DOHH2 (cell line): ENCODE measurements around the gene KRT6C.

ENCODE experiments used
- H3F3A ChIP-seq: fragments of 200-600 bp; sonication (generic), shearing (Covaris generic); 2 replicates; pipeline ENCODE4 v1.6.0; 2016; ENCODE audit warnings: antibody characterized with exemption, mild to moderate bottlenecking; ENCODE audit not compliant: control insufficient read depth, insufficient read depth
- H3K27ac ChIP-seq: fragments of 200-600 bp; sonication (generic); 2 replicates; pipeline ENCODE4 v1.5.1; 2014; ENCODE audit warnings: low read depth, mild to moderate bottlenecking, low read length, moderate library complexity
- H3K27me3 ChIP-seq: fragments of 200-600 bp; sonication (generic); 2 replicates; pipeline ENCODE4 v1.6.1; 2014; ENCODE audit warnings: mild to moderate bottlenecking, low read length, mixed read lengths; ENCODE audit not compliant: control insufficient read depth
- H3K36me3 ChIP-seq: fragments of 200-600 bp; sonication (generic); 2 replicates; pipeline ENCODE4 v1.6.1; 2014; ENCODE audit warnings: mild to moderate bottlenecking, low read length, moderate library complexity, mixed read lengths; ENCODE audit not compliant: control insufficient read depth
- H3K4me1 ChIP-seq: fragments of 200-600 bp; sonication (generic); 2 replicates; pipeline ENCODE4 v1.6.1; 2014; ENCODE audit warnings: mild to moderate bottlenecking, low read length, mixed read lengths; ENCODE audit not compliant: control insufficient read depth
- H3K4me2 ChIP-seq: fragments of 200-600 bp; sonication (generic); 2 replicates; pipeline ENCODE4 v1.6.0; 2014; ENCODE audit warnings: mild to moderate bottlenecking, low read length, moderate library complexity
- H3K4me3 ChIP-seq: fragments of 200-600 bp; sonication (generic); 2 replicates; pipeline ENCODE4 v1.5.1; 2014; ENCODE audit warnings: mild to moderate bottlenecking, low read length, mixed read lengths
- H3K79me2 ChIP-seq: fragments of 200-600 bp; sonication (generic); 2 replicates; pipeline ENCODE4 v1.6.1; 2014; ENCODE audit warnings: mild to moderate bottlenecking, low read length, mixed read lengths; ENCODE audit not compliant: control insufficient read depth
- H3K9me2 ChIP-seq: fragments of 200-600 bp; sonication (generic); replicated peaks from 2 replicates; pipeline ENCODE4 v1.6.1; 2014; ENCODE audit warnings: mild to moderate bottlenecking, low read length, mixed read lengths; ENCODE audit not compliant: control insufficient read depth
- H3K9me3 ChIP-seq: fragments of 200-600 bp; sonication (generic); 2 replicates; pipeline ENCODE4 v1.6.1; 2014; ENCODE audit warnings: antibody characterized with exemption, low read length, mixed read lengths; ENCODE audit not compliant: control insufficient read depth, insufficient read depth
- H4K20me1 ChIP-seq: fragments of 200-600 bp; sonication (generic); 2 replicates; pipeline ENCODE4 v1.6.0; 2014; ENCODE audit warnings: low read depth, mild to moderate bottlenecking, antibody characterized with exemption, low read length, moderate library complexity; ENCODE audit not compliant: control insufficient read depth, insufficient read depth
- CTCF ChIP-seq: fragments of 200-600 bp; sonication (generic); IDR thresholded peaks from one replicate; pipeline ENCODE4 v1.5.1; 2014; ENCODE audit warnings: antibody characterized with exemption, mild to moderate bottlenecking, low read depth, low read length; ENCODE audit not compliant: poor library complexity, severe bottlenecking
- EZH2phosphoT487 ChIP-seq: fragments of 200-600 bp; sonication (generic); IDR thresholded peaks from 2 replicates; pipeline ENCODE4 v1.6.1; 2017; ENCODE audit warnings: borderline replicate concordance, mild to moderate bottlenecking, antibody characterized with exemption, low read length, moderate library complexity, mixed read lengths

The KRT6C gene

GRCh38 chr12:52521175-52521567 is 47.6 kb upstream of the KRT6C start:
- TF ChIP-seq CTCF (no peak), EZH2phosphoT487 (no peak)
- H3K27ac ChIP-seq = no peak overlapping the region
- H3K4me1 ChIP-seq = no peaks in the 10 kb centered on the region
- H3K27me3 ChIP-seq = no peaks in the 10 kb centered on the region
- H4K20me1 ChIP-seq = 0 out of 2 replicates have a peak, but pooled peaks cover 3% of the 10 kb centered on the region
- H3K36me3 ChIP-seq = no peaks in the 10 kb centered on the region
- no peaks in the 10 kb centered on the region for H3F3A ChIP-seq
- H3K4me2 ChIP-seq = no peak overlapping the region
- H3K4me3 ChIP-seq = no peak overlapping the region
- no peaks in the 10 kb centered on the region for H3K9me3 ChIP-seq
- no peaks in the 10 kb centered on the region for H3K9me2 ChIP-seq
- no peaks in the 10 kb centered on the region for H3K79me2 ChIP-seq

- H3K4me2 ChIP-seq = no peak within 1 kb of the TSS
- H3F3A ChIP-seq = no peaks in the 10 kb centered on the region
- no peak within 1 kb of the TSS for H3K27ac ChIP-seq
- H3K27me3 ChIP-seq = no peaks in the 10 kb centered on the region
- no peaks in the 10 kb centered on the region for H3K9me2 ChIP-seq
- H3K9me3 ChIP-seq = no peaks in the 10 kb centered on the region
- H3K4me3 ChIP-seq = no peak within 1 kb of the TSS
- H3K79me2 ChIP-seq = no peaks in the 10 kb centered on the region
- TF ChIP-seq EZH2phosphoT487 = no peak
- TF ChIP-seq CTCF = no peak
- H3K4me1 ChIP-seq = no peaks in the 10 kb centered on the region
- no peaks in the 10 kb centered on the region for H3K36me3 ChIP-seq
- H4K20me1 ChIP-seq = 0 out of 2 replicates have a peak, but pooled peaks cover 3% of the 10 kb centered on the region
Observed at GRCh38 chr12:52519826-52520662, 46.4 kb upstream of the KRT6C start, which contains the start of gene KRT5. Gene KRT5, minus strand, starts transcription at chr12:52520394. Its CDS starts 98 bp downstream, at chr12:52520296.

GRCh38 chr12:52519387-52519703 is 45.7 kb upstream of the KRT6C start:
- Histone ChIP-seq H3K36me3 (no peaks in the 10 kb centered on the region), H3K9me2 (no peaks in the 10 kb centered on the region), H3K4me1 (no peaks in the 10 kb centered on the region), H3K9me3 (no peaks in the 10 kb centered on the region), H3K4me2 (no peak overlapping the region), H3F3A (no peaks in the 10 kb centered on the region), H4K20me1 (0 out of 2 replicates have a peak, but pooled peaks cover 3% of the 10 kb centered on the region), H3K79me2 (no peaks in the 10 kb centered on the region), H3K27ac (no peak overlapping the region), H3K4me3 (no peak overlapping the region), H3K27me3 (no peaks in the 10 kb centered on the region)
- no peak for TF ChIP-seq CTCF
- TF ChIP-seq EZH2phosphoT487 = no peak
